HG03521 (cell line): ENCODE results near the gene TRIOBP.

Source experiments
- ATAC-seq: cut with Tn5 transposase; IDR thresholded peaks from one replicate; pipeline ENCODE4 v1.9.1; 2021; ENCODE audit warnings: mild to moderate bottlenecking, moderate library complexity; ENCODE audit not compliant: unreplicated experiment

TRIOBP gene

DNA sequence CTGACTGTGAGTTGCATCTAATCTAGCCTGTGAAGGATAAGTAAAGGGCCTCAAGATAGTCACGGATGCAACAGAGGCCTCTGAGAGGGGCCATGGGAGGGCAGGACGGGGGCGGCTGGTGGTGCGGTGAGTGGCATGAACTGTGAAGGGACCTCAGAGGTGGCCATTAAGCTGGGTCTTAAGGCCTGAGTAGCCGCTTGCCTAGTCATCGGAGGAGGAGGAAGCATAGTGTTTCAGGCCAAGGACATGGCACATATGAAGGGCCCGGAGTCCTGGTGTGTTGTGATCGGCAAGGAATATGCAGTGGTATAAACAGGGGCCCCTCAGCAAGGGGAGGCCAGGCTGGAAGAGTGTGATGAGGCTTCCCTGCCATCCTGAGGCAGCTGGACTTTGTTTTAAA, 51.8 kb downstream of the TRIOBP start:
- no peak for ATAC-seq

DNA sequence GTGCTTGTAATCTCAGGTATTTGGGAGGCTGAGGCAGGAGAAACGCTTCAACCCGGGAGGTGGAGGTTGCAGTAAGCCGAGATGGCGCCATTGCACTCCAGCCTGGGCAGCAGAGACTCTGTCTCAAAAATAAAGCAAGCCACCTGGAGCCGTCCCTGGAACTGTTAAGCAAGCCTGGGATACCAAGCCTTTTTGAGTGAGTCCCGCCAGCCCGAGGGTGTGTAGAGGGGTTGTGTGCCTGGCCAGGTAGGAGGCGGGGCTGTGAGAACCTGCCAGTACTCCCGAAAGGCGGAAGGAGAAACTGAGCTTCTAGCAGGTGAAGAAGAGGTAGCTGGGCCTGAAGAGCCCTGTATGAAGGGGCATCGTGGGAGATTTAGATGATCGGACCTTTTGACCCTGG, 52.4 kb downstream of the TRIOBP start:
- no peak for ATAC-seq

DNA sequence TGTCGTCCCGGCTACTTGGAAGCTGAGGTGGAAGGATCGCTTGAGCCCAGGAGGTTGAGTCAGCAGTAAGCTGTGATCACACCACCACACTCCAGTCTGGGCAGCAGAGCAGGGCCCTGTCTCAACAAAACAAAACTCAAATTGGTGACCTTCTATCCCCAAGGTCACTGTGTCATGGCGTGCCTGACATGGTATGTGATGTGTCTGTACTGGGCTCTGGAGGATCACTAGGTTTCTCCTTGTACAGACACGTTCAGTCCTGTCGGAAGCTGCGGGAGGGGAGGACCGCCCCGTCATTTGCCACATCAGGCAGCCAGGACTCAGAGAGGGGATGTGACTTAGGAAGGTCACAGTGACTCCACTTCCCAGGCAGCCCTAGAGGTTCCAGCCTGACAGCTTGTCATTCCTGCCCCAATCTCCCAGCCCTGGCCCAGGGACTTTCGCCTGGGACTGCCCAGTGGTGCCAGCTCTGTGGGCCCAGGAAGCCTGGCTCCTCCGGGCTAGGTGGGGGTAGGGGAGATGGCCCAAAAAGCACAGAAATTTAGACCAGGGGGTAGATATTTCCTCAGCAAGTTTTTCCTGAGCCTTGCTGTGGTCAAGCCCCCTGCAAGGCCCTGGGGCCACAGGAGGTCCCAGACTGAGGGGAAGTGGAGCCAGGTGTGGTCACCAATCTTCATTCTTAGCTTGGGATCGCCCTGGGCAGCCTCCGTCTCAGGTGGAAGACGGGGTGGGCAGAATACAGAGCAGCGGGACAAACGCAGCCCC, 53.2 kb downstream of the TRIOBP start:
- ATAC-seq, result no peak

DNA sequence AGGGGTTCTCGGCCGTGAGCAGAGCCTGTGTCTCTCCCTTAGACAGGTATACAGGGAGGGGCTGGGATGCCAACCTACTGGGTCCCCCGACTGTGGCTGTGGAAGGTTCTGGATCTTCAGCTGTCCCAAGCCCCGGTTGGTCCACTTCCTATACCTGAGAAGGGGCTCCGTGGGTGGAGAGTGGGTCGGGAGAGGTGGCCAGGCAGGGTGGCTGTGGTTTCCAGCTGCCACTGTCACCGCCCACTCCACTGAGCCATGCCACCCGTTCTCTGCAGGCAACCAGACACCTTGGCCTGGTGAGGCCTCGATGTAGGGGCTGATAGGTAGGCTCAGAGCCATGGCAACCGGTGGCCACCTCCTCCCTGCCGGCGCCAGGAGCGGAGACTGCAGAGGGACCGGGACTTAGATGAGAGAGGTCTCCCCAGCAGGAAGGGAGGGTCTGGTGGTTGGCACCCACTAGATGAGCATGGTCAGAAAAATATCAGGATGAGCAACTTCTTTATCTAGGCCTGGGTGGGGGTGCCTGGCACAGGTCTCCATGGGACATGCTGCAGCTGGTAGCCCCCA, 53.8 kb downstream of the TRIOBP start:
- ATAC-seq, result no peak

DNA sequence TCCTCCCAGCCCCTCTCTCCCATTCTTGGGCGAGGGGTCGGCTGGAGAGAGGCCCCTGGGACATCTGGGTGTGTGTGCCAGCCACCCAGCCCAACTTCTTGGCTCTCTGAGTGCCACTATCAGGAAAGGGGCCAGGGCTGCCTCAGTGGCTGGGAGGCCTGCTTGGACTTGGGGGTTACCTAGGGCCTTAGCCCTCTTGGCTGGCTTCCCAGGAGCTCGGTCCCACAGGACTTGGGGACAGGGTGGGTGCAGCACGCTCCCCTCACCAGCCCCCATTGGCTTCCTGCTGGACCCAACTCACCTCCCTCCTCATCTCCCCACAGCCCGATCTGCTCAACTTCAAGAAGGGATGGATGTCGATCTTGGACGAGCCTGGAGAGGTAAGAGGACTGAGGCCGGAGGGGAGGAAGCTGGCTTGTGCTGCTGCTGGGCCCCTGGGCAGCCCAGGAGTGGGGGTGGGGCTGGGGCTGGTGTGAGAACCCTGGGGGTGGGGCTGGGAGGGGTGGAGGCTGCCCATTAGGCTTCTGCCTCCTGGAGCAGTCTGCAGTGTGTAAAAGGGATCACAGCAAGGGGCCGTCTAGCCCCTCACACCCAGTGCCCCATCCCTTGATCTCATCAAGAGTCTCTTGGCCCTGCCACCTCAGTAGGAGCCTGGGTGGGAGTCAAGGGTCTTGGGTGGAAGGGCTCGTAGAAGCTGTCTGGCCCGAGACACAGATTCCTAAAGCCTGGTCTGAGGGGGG, 54.8 kb downstream of the TRIOBP start:
- ATAC-seq, result no peak

DNA sequence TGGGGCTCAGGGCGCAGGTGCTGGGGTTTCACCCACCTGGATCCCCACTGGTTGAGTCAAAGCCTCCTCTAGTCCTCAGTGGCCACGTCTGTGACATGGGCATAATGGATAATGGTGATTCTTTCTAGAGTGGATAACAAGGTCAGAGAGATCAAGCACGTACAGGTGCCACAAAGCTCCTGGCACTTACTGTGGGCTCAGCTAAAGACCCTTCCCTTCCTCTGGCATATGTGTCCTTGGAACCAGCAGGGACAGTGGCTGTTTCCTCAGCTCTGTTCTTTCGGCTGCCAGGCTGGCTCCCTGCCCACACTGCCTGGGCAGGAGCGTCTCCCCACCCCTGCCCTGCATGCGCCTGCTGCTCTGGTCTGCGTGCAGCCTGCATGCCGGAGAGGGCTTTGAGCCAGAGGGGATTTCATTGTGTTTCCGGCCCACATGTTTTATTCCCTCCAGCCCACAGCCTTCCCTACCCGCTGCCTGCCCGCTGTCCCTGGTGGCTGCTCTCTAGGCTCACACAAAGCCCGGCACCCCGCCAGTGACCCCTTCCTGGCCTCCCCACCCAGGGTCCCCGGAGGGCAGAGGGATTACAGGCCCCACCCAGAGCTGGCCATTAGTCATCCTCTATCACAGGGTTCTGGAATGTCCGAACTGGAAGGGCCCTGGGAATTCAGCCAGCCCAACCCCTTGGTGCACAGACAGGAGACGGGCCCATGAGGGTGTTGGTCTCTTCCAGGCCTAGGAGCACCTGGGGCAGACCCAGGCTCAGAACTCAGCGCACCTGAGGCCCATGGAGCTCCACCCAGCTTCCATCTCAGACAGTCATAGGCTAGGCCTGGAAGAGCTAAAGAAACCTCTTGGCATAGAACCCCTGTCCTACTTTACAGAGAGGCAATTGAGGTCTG, 55.6 kb downstream of the TRIOBP start:
- no peak for ATAC-seq

DNA sequence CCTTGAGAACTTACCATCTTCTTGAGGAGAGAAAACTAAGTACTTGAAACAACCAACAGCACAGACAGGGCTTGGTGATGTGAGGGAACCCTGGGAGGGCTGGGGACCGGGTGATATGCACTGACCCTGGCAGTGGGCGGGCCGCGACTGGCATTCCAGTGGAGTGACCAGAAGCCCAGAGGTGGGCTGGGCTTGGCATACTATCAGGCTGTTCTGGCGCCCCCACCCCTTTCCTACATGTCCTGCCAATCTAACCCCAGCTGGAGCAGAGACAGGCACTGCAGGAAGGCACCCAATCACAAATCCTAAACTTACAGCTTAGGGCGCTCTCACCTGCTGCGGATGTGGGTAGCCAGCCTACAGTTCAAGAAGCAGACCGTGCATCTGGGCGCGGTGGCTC, 56.9 kb downstream of the TRIOBP start:
- no peak for ATAC-seq

DNA sequence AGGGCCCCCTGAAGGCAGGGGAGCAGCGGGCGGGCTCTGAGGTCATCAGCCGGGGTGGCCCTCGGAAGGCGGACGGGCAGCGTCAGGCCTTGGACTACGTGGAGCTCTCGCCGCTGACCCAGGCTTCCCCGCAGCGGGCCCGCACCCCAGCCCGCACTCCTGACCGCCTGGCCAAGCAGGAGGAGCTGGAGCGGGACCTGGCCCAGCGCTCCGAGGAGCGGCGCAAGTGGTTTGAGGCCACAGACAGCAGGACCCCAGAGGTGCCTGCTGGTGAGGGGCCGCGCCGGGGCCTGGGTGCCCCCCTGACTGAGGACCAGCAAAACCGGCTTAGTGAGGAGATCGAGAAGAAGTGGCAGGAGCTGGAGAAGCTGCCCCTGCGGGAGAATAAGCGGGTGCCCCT, 60.8 kb downstream of the TRIOBP start:
- no peak for ATAC-seq

DNA sequence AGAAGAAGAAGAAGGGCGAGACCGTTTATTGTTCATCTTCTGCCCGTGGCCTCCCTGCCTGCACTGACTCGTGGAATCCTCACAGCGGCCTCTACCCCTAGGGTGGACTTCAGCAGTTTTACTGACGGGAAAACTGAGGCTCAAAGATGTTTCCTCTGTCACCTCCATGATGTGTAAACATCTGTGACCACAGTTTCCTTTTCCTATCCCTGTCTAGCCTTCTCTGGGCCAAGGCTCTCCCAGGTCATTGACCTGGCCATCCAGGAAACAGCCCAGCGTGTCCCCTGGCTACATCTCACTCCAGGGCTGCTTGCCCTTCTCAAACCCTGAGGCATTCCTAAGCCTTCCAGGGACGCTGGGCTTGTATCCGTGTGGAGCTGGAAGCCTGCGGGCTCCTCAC, 61.8 kb downstream of the TRIOBP start:
- no peak for ATAC-seq

DNA sequence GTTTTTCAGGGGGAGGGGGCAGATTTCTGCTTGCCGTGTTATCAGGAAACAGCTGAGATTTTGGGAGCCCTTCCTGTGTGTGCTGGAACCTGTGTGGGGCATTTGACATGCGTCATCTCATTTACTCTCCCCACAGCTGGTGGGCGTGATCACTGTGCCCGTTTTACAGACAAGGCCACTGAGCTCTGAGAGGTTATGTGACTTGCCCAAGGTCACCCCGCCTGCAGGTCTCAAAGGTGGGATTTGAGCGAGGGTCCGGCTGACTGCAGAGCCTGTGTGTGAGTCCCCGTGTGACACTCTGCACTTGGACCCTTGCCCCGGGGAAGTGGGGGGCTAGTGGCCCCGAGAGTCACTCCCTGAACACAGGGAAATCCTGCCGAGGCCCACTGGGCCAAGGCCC, 62.4 kb downstream of the TRIOBP start:
- no peak for ATAC-seq

DNA sequence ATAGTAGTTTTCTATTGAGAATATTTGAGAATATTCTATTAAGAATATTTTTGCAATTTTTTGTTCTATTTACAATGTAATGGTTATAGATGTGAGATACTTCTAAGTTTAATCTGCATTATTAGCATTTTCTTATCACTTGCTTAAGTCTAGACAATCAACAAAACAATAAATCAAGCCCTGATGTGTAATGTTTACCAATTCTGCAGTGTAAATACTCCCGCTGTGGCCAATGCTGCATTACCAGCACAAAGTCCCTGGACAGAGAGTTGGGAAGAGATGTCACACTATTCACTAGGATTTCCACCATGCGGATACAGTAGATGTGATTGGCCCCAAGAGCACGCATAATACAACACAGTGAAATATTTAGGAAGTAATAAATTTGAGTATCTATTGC, 63.3 kb downstream of the TRIOBP start:
- ATAC-seq, result no peak

DNA sequence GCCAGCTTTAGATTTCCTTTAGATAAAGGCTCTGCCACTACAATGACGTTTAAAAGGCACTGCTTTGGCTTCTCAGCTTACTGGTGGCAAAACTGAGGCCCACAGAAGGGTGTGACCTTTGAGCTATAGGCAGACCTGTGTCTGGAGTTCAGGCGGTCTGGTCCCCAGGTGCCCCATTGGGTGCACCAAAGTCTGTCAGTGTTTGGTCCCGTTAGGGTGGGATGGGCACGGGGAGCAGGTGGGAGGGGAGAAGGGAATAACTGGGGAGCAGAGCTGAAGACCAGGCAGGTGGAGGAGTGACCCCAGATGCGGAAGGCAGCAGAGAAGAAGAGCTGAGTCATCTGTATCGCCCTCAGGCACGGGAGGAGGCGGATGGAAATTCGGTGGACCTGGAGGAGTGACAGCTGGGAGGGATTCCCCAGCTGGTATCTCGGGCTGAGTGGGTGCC, 65.6 kb downstream of the TRIOBP start:
- no peak for ATAC-seq

DNA sequence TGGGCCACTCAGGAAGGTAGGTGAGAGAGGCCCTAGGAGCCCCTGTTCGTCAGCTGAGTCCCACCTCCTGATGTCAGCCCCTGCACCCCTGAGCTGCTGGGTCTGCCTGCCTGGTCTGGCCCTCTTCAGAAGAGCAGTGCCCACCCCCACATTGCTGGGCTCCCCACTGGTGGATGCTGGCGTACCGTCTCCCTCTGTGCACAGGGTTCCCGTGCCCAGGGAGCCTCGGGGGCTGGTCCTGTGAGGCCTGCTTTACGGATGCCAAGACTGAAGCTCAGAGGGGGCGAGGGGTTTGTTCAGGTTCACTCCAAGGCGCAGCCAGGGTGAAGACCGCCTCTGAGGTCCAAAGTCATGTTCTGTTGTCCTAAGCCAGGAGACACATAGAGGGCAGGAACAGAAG, 66.2 kb downstream of the TRIOBP start:
- ATAC-seq, result no peak

DNA sequence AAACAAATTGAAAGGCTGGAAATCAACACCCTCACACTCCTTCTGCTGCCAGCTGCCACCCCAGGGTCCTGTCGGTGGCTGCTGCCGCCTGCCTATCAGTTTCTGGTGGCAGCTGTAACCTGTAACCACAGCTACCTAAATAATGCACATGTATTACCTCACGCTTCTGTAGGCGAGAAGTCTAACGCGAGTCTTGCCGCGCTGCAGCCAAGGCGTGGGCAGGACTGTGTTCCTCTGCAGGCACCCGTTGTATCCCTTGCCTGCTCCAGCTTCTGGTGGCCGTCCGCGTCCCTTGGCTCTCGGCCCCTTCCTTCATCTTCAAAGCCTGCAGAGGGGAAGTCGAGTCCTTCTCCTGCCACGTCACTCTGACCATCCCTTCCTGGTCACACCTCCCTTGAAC, 66.8 kb downstream of the TRIOBP start:
- no peak for ATAC-seq

DNA sequence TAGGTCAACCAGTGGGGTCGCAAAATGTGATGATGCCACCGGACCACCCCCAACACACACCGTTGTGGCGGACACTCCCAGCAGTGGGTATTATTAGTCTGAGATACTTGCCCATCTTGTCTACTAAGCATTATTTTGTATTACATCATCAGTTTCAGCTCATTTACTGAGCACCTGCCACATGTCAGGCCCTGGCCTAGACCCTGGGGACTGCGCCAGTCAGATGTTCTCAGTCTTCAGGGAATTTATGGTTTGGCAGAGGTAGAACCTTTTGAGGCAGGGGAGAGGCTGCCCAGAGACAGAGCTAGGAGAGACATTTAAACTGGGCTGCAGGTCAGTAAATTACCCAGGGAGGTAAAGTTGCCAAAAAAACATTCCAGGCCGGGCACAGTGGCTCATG, 67.8 kb downstream of the TRIOBP start:
- no peak for ATAC-seq

DNA sequence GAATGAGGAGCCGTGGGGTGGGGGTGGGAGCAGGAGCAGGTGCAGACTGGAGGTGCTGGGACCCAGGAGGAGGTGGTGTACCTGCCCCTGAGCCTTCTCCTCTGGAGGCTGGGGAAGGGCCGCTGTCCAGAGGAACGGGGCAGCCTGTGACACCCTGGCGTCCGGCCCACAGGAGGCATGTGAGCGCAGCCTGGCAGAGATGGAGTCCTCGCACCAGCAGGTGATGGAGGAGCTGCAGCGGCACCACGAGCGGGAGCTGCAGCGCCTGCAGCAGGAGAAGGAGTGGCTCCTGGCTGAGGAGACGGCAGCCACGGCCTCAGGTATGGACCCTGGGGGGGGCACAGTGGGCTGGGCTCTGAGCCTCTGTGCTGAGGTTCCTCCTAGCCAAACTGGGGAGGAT, 68.7 kb downstream of the TRIOBP start:
- no peak for ATAC-seq

DNA sequence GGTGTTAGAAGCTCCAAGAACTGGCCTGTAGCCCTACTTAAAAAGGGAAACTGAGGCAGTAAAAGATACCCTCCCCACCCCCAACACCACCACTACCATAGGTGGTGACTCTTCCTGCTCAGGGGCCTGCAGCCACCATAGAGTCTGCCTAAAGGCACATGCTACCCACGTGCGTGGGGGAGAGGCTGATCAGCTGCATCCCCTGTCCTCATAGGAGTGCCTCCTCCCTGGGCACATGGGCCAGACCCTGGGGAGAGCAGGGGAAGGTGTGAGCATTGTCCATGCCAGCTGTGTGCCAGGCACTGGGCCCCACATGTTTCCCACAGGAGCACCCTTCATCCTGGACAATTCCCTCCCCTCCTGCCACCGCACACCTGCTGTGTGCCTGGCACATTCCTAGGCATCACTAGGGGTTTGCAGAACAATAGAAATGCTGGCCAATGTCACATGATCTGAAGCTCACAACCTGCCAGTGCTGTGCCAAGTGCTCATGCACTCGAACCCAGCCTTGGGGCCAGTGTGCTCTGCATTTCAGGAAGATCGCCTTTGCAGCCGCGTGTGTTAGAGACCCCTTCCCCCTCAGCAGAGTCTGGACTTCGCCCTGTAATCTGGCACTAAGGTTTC, 69.2 kb downstream of the TRIOBP start:
- ATAC-seq, result no peak

DNA sequence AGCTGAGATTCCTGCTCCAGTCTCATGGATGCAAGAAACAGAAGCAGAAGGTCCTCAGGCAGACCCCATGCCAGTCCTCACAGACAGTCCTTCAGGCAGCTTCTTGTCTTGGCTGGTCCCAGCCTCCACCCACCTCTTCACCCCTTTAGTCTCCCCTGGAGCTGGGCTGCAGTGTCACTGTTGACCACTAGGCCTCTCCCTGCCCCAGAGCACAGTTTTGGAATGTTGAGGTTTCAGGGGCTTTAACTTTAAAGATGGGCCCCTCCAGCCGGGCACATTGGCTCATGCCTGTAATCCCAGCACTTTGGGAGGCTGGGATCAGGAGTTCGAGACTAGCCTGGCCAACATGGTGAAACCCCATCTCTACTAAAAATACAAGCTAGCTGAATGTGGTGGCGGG, 71.4 kb downstream of the TRIOBP start:
- no peak for ATAC-seq

DNA sequence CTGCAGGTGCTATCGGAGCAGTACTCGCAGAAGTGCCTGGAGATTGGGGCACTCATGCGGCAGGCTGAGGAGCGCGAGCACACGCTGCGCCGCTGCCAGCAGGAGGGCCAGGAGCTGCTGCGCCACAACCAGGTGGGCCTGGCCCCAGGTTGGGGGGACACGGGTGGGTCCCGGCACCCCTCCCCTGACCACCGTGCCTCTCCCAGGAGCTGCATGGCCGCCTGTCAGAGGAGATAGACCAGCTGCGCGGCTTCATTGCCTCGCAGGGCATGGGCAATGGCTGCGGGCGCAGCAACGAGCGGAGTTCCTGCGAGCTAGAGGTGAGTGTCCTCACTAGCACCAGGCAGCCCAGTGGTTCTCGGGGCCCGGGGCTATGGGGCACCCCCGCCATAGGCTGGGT, 72.2 kb downstream of the TRIOBP start:
- ATAC-seq, result no peak

DNA sequence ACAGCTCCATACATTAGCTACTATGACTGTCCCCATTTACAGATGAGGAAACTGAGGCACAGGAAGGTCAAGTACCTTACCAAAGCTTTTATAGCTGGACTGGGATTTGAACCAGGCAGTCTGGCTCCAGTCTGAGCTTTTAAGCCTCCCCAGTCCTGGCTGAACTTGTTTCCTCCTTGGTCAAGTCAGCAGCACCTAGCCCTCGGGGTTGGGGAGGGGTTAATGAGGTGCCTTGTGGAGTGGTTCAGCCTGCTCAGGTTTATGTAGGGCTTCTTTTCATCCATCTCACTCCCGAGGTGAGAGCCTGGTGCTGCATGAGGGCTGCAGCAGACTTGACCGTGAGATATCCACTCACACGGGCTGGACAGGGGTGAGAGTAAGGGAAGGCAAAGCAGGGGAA, 74.2 kb downstream of the TRIOBP start:
- no peak for ATAC-seq
